ENCODE measurements around the gene SCD. TPM values are rescaled to one million over a fixed set of nuclear protein-coding genes. Genes with fewer than 3 reads are reported as not detected.

The SCD gene
- total RNA-seq, 2 experiments from 2014 or later, result 1.7 TPM

- Histone ChIP-seq H3K4me1 (ENCODE audit: insufficient read depth, low read length) (peaks cover 3% of the 10 kb centered on the region), H3K9me3 (ENCODE audit: control insufficient read depth in 1 of 2, insufficient read depth in 1 of 2, low read length in 2 of 2) (no peaks in the 10 kb centered on the region), H3K27me3 (ENCODE audit: control insufficient read depth in 1 of 2, insufficient read depth in 2 of 2, low read length in 2 of 2) (no peaks in the 10 kb centered on the region), H3K4me3 (ENCODE audit: low read length) (no peak overlapping the region), H3K36me3 (ENCODE audit: insufficient read depth, low read length) (no peaks in the 10 kb centered on the region), H3K27ac (ENCODE audit: low read depth in 1 of 2, low read length in 2 of 2) (no peak overlapping the region)
- no peaks in the 10 kb centered on the region for H3K27me3 Mint-ChIP-seq
- TF ChIP-seq CTCF (IDR thresholded peaks at IDR 0.05), result no peak
- H3K4me3 Mint-ChIP-seq, result no peak overlapping the region
- no peaks in the 10 kb centered on the region for H3K9me3 Mint-ChIP-seq
- CTCF ChIA-PET, result no interaction called here
- peaks cover 8% of the 10 kb centered on the region for H3K4me1 Mint-ChIP-seq (ENCODE audit: low read depth)
- DNase-seq, result no peak
- no peak overlapping the region for H3K27ac Mint-ChIP-seq
- no peak for ATAC-seq (ENCODE audit: poor library complexity)
- POLR2A ChIA-PET, result no interaction called here
- no peaks in the 10 kb centered on the region for H3K36me3 Mint-ChIP-seq (ENCODE audit: low read depth)
- intact Hi-C loops (cut with DNase I, micrococcal nuclease), result no loop called here
Observed at GRCh38 chr10:100355086-100355485, 8.1 kb downstream of the SCD start.

DNA sequence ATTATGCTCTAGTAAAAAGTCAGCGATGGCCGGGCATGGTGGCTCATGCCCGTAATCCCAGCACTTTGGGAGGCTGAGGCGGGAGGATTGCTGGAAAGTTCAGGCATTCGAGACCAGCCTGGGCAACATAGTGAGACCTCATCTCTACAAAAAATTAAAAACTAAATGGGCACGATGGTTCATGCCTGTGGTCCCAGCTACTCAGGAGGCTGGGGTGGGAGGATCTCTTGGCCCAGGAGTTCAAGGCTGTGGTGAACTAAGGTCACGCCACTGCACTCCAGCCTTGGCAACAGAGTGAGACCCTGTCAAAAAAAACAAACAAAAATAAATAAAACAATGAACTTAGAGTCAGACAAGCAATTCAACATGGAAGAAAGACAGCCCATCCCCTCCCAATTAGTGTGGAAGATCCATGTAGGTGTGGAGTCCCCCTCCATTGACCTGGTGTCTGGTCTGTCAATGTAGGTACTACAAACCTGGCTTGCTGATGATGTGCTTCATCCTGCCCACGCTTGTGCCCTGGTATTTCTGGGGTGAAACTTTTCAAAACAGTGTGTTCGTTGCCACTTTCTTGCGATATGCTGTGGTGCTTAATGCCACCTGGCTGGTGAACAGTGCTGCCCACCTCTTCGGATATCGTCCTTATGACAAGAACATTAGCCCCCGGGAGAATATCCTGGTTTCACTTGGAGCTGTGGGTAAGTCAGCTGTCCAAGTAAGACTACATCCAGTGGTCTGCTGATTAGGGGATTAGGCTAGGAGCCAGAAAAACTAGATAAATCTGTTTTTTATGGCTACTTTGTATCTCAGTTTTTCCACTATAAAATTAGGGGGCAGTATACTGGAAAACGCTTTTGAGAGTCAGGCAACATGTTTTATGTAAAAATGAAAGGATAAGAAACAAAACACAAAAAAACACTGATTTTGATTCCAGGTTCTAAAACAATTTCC, 9.3 kb downstream of the SCD start:
- Histone ChIP-seq H3K4me3 (ENCODE audit: low read length) (no peak overlapping the region), H3K36me3 (ENCODE audit: insufficient read depth, low read length) (no peaks in the 10 kb centered on the region), H3K4me1 (ENCODE audit: insufficient read depth, low read length) (peaks cover 3% of the 10 kb centered on the region), H3K27ac (ENCODE audit: low read depth in 1 of 2, low read length in 2 of 2) (no peak overlapping the region), H3K27me3 (ENCODE audit: control insufficient read depth in 1 of 2, insufficient read depth in 2 of 2, low read length in 2 of 2) (no peaks in the 10 kb centered on the region), H3K9me3 (ENCODE audit: control insufficient read depth in 1 of 2, insufficient read depth in 1 of 2, low read length in 2 of 2) (no peaks in the 10 kb centered on the region)
- Mint-ChIP-seq H3K4me1 (ENCODE audit: low read depth) (peaks cover 8% of the 10 kb centered on the region), H3K36me3 (ENCODE audit: low read depth) (no peaks in the 10 kb centered on the region), H3K4me3 (no peak overlapping the region), H3K27ac (no peak overlapping the region), H3K27me3 (no peaks in the 10 kb centered on the region), H3K9me3 (no peaks in the 10 kb centered on the region)
- no peak for DNase-seq
- ATAC-seq (ENCODE audit: poor library complexity), result no peak
- ChIA-PET POLR2A (no interaction called here), CTCF (no interaction called here)
- intact Hi-C loops (cut with DNase I, micrococcal nuclease), result no loop called here
- TF ChIP-seq CTCF (IDR thresholded peaks at IDR 0.05), result no peak

DNA sequence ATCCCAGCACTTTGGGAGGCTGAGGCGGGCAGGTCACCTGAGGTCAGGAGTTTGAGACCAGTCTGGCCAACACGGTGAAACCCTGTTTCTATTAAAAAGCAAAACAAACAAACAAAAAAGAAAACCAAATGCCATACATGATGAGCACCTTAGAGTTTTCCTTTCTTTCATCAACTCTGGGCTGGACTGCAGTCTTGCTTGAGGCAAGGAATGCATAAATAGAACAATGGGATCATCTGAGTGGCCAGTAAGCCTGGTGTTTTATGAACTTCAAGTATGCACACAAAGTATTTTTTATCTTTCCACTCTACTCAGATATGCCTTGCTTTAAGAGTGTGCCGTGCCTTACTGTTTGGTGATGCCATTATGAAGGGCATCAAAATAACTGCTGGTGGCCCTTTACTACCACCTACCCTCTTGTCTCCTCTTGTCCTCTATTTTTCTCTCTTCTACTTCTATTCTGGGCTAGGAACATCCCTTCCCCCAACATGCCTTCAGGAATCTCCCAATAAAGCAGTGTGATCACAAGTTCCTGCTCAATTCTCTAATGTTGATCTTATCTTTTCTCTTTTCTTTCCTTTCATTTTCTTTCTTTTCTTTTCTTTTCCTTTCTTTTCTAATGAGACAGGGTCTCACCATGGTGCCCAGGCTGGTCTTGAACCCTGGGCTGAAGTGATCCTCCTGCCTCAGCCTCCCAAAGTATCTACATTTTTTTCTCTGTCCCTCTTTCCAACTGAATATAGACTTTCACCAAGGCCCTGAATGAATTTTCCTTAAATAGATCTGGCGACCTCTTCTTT, 10.2 kb downstream of the SCD start:
- H3K27ac ChIP-seq (ENCODE audit: low read depth in 1 of 2, low read length in 2 of 2), result no peak overlapping the region
- ATAC-seq (ENCODE audit: poor library complexity) (no peak), DNase-seq (no peak)
- no peaks in the 10 kb centered on the region for H3K27me3 ChIP-seq (ENCODE audit: control insufficient read depth in 1 of 2, insufficient read depth in 2 of 2, low read length in 2 of 2)
- no peak overlapping the region for H3K4me3 ChIP-seq (ENCODE audit: low read length)
- ChIA-PET CTCF (no interaction called here), POLR2A (no interaction called here)
- H3K27me3 Mint-ChIP-seq, result no peaks in the 10 kb centered on the region
- no peaks in the 10 kb centered on the region for H3K9me3 ChIP-seq (ENCODE audit: control insufficient read depth in 1 of 2, insufficient read depth in 1 of 2, low read length in 2 of 2)
- TF ChIP-seq CTCF (IDR thresholded peaks at IDR 0.05), result no peak
- no peaks in the 10 kb centered on the region for H3K36me3 Mint-ChIP-seq (ENCODE audit: low read depth)
- H3K4me1 ChIP-seq (ENCODE audit: insufficient read depth, low read length), result peaks cover 3% of the 10 kb centered on the region
- no peak overlapping the region for H3K27ac Mint-ChIP-seq
- H3K4me1 Mint-ChIP-seq (ENCODE audit: low read depth), result peaks cover 8% of the 10 kb centered on the region
- H3K4me3 Mint-ChIP-seq, result no peak overlapping the region
- intact Hi-C loops (cut with DNase I, micrococcal nuclease), result no loop called here
- no peaks in the 10 kb centered on the region for H3K9me3 Mint-ChIP-seq
- H3K36me3 ChIP-seq (ENCODE audit: insufficient read depth, low read length), result no peaks in the 10 kb centered on the region
